HepG2 (cell line): Measurements from ENCODE around the gene TBC1D12. TPM values are rescaled to one million over a fixed set of nuclear protein-coding genes. Genes with fewer than 3 reads are reported as not detected.
A peak's percentile ranks its signal among the peaks of the same experiment; 100 is the strongest.
"Not testable (repeated sequence)": the region's sequence is repeated elsewhere in the genome, so short reads cannot be mapped to it uniquely, and the experiment has no call there.

Experiments used
- ATAC-seq: fragments of 200-7000 bp; cut with Tn5 transposase; 3 replicates; pipeline ENCODE4 v1.9.1; 2020; ENCODE audit warnings: mild to moderate bottlenecking, moderate library complexity
- BruUV-seq: library from RNA; stranded (reverse); fragments of 400-500 nt; replicated peaks from 2 replicates; lab custom pipeline; 2021; lab: Mats Ljungman, UMichigan
- CTCF ChIA-PET: fragments of 300-600 bp; formaldehyde crosslinking; extraction: SDS; loops from one replicate; lab custom pipeline; 2021; ENCODE audit warnings: low total read pairs, inconsistent platforms, low intra/inter-chr PET ratio; lab: Yijun Ruan, JAX
- POLR2A ChIA-PET: fragments of 350-600 bp; sonication (Branson Sonifier 250); formaldehyde crosslinking; loops from one replicate; lab custom pipeline; 2020; ENCODE audit warnings: antibody characterized with exemption, inconsistent platforms; lab: Yijun Ruan, JAX
- DNase-seq: peaks from one replicate; pipeline ENCODE4 v3.0.0-alpha.2; 2015; ENCODE audit warnings: low spot score
- FAIRE-seq: peaks from 3 replicates; lab custom pipeline; 2011; peaks lifted over from hg19 to GRCh38; lab: Jason Lieb, UNC
- H2AFZ ChIP-seq: one replicate; pipeline ENCODE4 v1.6.1; 2011; ENCODE audit warnings: low read length, inconsistent platforms
- H3K27ac ChIP-seq: fragments of 300-600 bp; 3 replicates; pipeline ENCODE4 v1.8.0; 2011; ENCODE audit warnings: mixed run types, mild to moderate bottlenecking, mixed read lengths, low read length, inconsistent platforms; ENCODE audit not compliant: insufficient read depth; ENCODE audit errors: extremely low read length
- H3K27me3 ChIP-seq, 2 experiments: fragments of 200-600 bp in 1 of 2; 2 replicates in 1 of 2; 3 replicates in 1 of 2; pipeline versions ENCODE4 v1.6.0 to v1.8.0; 2011; ENCODE audit warnings: low read length in 2 of 2, mild to moderate bottlenecking in 2 of 2, moderate library complexity in 2 of 2, inconsistent platforms in 1 of 2; ENCODE audit not compliant: insufficient read depth in 2 of 2, control insufficient read depth in 1 of 2
- H3K36me3 ChIP-seq, 2 experiments: fragments of 200-600 bp in 1 of 2; replicated peaks in 1 of 2; 2 replicates in 1 of 2; 3 replicates in 1 of 2; pipeline versions ENCODE4 v1.5.1 to v1.8.0; 2011; ENCODE audit warnings: low read length in 2 of 2, inconsistent platforms in 1 of 2; ENCODE audit not compliant: insufficient read depth in 2 of 2, control insufficient read depth in 1 of 2
- H3K4me1 ChIP-seq: 2 replicates; pipeline ENCODE4 v1.5.1; 2012; ENCODE audit warnings: low read length, inconsistent platforms; ENCODE audit not compliant: insufficient read depth
- H3K4me2 ChIP-seq: 2 replicates; pipeline ENCODE4 v1.6.0; 2011; ENCODE audit warnings: low read depth, low read length, inconsistent platforms
- H3K4me3 ChIP-seq, 3 experiments: fragments of 200-600 bp in 1 of 3; sonication (generic), shearing (Covaris generic) in 1 of 3; replicated peaks in 1 of 3; 2 replicates each; pipeline ENCODE4 v1.5.1; 2011 to 2016; ENCODE audit warnings: low read length in 3 of 3, inconsistent platforms in 2 of 3, low read depth in 2 of 3, mild to moderate bottlenecking in 2 of 3, control low read depth in 1 of 3, mixed read lengths in 1 of 3; ENCODE audit not compliant: insufficient read depth in 1 of 3
- H3K79me2 ChIP-seq: one replicate; pipeline ENCODE4 v1.6.1; 2011; ENCODE audit warnings: low read length, inconsistent platforms; ENCODE audit not compliant: insufficient read depth
- H3K9ac ChIP-seq: 2 replicates; pipeline ENCODE4 v1.6.0; 2011; ENCODE audit warnings: mild to moderate bottlenecking, low read depth, low read length, inconsistent platforms; ENCODE audit not compliant: insufficient read depth
- H3K9me3 ChIP-seq: 2 replicates; pipeline ENCODE4 v1.5.1; 2012; ENCODE audit warnings: mild to moderate bottlenecking, low read length
- H4K20me1 ChIP-seq: 2 replicates; pipeline ENCODE4 v1.6.0; 2011; ENCODE audit warnings: inconsistent platforms, mild to moderate bottlenecking, low read length, moderate library complexity; ENCODE audit not compliant: insufficient read depth
- ARHGAP35 ChIP-seq: sonication (generic); formaldehyde crosslinking; IDR thresholded peaks from 2 replicates; pipeline ENCODE4 v1.9.0; 2022; ENCODE audit warnings: mild to moderate bottlenecking, inconsistent platforms, moderate library complexity, missing genetic modification reagents, borderline replicate concordance
- DR1 ChIP-seq: sonication (generic); formaldehyde crosslinking; IDR thresholded peaks from 2 replicates; pipeline ENCODE4 v1.8.0; 2021; ENCODE audit warnings: mild to moderate bottlenecking, missing genetic modification reagents, inconsistent platforms
- HOXD1 ChIP-seq: sonication (generic); formaldehyde crosslinking; IDR thresholded peaks from 2 replicates; pipeline ENCODE4 v1.5.0; 2020; ENCODE audit warnings: missing genetic modification reagents
- NBN ChIP-seq: fragments of 450-650 bp; conservative IDR thresholded peaks from 2 replicates; pipeline ENCODE4 v1.6.1; 2017
- NFRKB ChIP-seq: fragments of 450-650 bp; IDR thresholded peaks from 2 replicates; pipeline ENCODE4 v1.6.1; 2017
- PRMT3 ChIP-seq: sonication (generic); formaldehyde crosslinking; IDR thresholded peaks from 2 replicates; pipeline ENCODE4 v1.8.1; 2022; ENCODE audit warnings: low read depth, mild to moderate bottlenecking, moderate library complexity, missing genetic modification reagents, borderline replicate concordance
- ZNF619 ChIP-seq: sonication (generic); formaldehyde crosslinking; IDR thresholded peaks from 2 replicates; pipeline ENCODE4 v1.4.0; 2020; ENCODE audit warnings: mild to moderate bottlenecking, missing genetic modification reagents
- ZNF782 ChIP-seq: sonication (generic); formaldehyde crosslinking; IDR thresholded peaks from 2 replicates; pipeline ENCODE4 v1.4.0; 2020; ENCODE audit warnings: missing genetic modification reagents, mild to moderate bottlenecking, borderline replicate concordance
- WGBS: methylation state at CpG from one replicate; pipeline ENCODE4 v1.1.6; 2017; ENCODE audit warnings: low lambda C conversion rate; 5-methylcytosine and 5-hydroxymethylcytosine counted together
- in situ Hi-C: cut with HindIII; loops from 2 replicates; pipeline ENCODE4 v1.10.0; 2017; ENCODE audit warnings: low pct_unique_long_range_greater_than_20kb; ENCODE audit not compliant: extremely low pct_ligation_motif_present
- intact Hi-C: fragments of 100-400 bp; cut with micrococcal nuclease; formaldehyde crosslinking; loops from one replicate; pipeline ENCODE4 v1.10.0; 2022; ENCODE audit not compliant: unreplicated experiment
- polyA plus RNA-seq, 8 experiments: library from polyadenylated mRNA; depleted of rRNA in 3 of 8; stranded (reverse) in 7 of 8; unstranded in 1 of 8; fragments of >200 nt; fragmentation: Illumina TruSeq in 4 of 8; extraction: Trizol in 4 of 8; gene quantifications; 2 replicates each; pipeline versions ENCODE4 v1.2.1 to v1.2.3, GENCODE V29; 2011 to 2016; ENCODE audit warnings: low read depth in 4 of 8, missing spikeins in 1 of 8, mixed read lengths in 1 of 8; ENCODE audit not compliant: insufficient read depth in 1 of 8
- total RNA-seq, 5 experiments: library from RNA; depleted of rRNA; stranded (reverse); fragments of >200 nt; fragmentation: Illumina TruSeq; extraction: Trizol; gene quantifications; 2 replicates each; pipeline ENCODE4 v1.2.3, GENCODE V29; 2016; ENCODE audit warnings: low read depth in 1 of 5
- TF ChIP-seq, protein P1 (sequence below): sonication (generic); formaldehyde crosslinking; conservative IDR thresholded peaks from 2 replicates; pipeline ENCODE4 v1.8.0; 2022; ENCODE audit warnings: mild to moderate bottlenecking, moderate library complexity, missing genetic modification reagents
- TF ChIP-seq, protein P2 (sequence below): sonication (generic); formaldehyde crosslinking; IDR thresholded peaks from 2 replicates; pipeline ENCODE4 v1.4.0; 2020; ENCODE audit warnings: missing genetic modification reagents, mild to moderate bottlenecking, borderline replicate concordance

TBC1D12 gene
- total and polyA plus RNA-seq, 2 of the 13 experiments (the other 11 are each of a cell fraction or from before 2014, with no cell fraction given), result 5.7 to 6.2 TPM

DNA sequence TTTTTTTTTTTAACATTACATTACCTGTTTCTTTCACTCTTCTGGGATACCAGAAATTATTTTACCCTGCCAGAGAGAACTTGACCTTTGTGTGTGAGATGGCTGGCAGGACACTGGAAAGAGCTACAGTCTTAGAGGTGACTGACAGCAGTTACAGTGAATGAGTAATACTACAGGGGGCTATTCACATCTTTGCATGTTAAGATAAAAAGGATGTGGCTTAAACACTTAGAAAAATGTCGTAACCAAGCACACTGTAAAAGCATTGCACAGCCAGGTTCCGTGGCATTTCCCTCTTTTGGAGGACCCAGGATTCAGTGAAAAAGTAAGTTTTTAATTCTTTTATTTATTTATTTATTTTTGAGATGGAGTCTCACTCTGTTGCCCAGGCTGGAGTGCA lies 18.8 kb upstream of the TBC1D12 start (continued):
- no peak for TF ChIP-seq ARHGAP35
- TF ChIP-seq ZNF619 (CRISPR knock-in tag), result no peak
- TF ChIP-seq, protein P1, sequence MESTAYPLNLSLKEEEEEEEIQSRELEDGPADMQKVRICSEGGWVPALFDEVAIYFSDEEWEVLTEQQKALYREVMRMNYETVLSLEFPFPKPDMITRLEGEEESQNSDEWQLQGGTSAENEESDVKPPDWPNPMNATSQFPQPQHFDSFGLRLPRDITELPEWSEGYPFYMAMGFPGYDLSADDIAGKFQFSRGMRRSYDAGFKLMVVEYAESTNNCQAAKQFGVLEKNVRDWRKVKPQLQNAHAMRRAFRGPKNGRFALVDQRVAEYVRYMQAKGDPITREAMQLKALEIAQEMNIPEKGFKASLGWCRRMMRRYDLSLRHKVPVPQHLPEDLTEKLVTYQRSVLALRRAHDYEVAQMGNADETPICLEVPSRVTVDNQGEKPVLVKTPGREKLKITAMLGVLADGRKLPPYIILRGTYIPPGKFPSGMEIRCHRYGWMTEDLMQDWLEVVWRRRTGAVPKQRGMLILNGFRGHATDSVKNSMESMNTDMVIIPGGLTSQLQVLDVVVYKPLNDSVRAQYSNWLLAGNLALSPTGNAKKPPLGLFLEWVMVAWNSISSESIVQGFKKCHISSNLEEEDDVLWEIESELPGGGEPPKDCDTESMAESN (CRISPR knock-in tag), result no peak
- TF ChIP-seq, protein P2, sequence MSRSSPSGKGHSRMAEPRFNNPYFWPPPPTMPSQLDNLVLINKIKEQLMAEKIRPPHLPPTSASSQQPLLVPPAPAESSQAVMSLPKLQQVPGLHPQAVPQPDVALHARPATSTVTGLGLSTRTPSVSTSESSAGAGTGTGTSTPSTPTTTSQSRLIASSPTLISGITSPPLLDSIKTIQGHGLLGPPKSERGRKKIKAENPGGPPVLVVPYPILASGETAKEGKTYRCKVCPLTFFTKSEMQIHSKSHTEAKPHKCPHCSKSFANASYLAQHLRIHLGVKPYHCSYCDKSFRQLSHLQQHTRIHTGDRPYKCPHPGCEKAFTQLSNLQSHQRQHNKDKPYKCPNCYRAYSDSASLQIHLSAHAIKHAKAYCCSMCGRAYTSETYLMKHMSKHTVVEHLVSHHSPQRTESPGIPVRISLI, result no peak
- TF ChIP-seq HOXD1 (CRISPR knock-in tag), result no peak
- TF ChIP-seq ZNF782, result no peak
- no peak for TF ChIP-seq DR1 (CRISPR knock-in tag)
- no peak for TF ChIP-seq NBN
- no peak for TF ChIP-seq NFRKB
- no peak for TF ChIP-seq PRMT3

DNA sequence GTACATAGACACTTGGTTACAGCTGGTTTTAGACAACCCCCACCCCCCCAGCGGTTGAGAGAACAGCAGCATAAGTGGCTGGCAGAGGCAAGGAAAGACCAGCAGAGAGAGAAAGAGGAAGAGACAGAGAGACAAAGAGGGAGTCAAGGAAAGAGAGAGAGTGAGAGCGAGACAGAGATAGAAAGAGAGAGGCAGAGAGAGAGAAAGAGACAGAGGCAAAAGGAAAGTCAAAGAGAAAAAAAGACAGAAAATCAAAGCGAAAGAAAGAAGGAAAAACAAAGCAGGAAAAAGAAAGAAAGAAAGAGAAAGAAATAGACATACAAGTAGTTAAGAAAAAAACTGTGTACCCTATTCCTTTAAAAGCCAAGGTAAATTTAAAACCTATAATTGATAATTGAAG lies 16.6 kb upstream of the TBC1D12 start:
- H3K9ac ChIP-seq, CTCF ChIA-PET, H3K79me2 ChIP-seq, H3K36me3 ChIP-seq, ATAC-seq, BruUV-seq, H3K27me3 ChIP-seq, H3K27ac ChIP-seq, FAIRE-seq, H3K9me3 ChIP-seq, in situ Hi-C loops, H4K20me1 ChIP-seq, intact Hi-C loops, H3K4me3 ChIP-seq, POLR2A ChIA-PET, H3K4me2 ChIP-seq, DNase-seq, H2AFZ ChIP-seq: not testable (repeated sequence)
- WGBS, result 75% methylated on average over 3 of the region's 3 CpGs
- H3K4me1 ChIP-seq, result peaks cover 11% of the 10 kb centered on the region

DNA sequence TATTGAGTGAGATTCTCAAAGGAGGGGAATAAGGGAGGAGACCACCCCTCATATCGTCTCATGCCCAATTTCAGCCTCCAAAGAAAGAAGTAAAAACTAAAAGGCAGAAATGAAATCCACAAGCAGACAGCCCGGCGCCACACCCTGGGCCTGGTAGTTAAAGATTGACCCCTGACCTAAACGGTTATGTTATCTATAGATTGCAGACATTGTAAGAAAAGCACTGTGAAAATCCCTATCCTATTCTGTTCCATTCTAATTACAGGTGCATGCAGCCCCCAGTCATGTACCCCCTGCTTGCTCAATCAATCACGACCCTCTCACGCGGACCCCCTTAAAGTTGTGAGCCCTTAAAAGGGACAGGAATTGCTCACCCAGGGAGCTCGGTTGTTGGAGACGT lies 10.2 kb upstream of the TBC1D12 start:
- CTCF ChIA-PET, H3K27me3 ChIP-seq, BruUV-seq, in situ Hi-C loops, H2AFZ ChIP-seq, H3K4me3 ChIP-seq, H3K4me1 ChIP-seq, H3K9ac ChIP-seq, H3K27ac ChIP-seq, H4K20me1 ChIP-seq, H3K79me2 ChIP-seq, ATAC-seq, H3K9me3 ChIP-seq, H3K36me3 ChIP-seq, FAIRE-seq, intact Hi-C loops, DNase-seq: not testable (repeated sequence)
- 30% methylated on average over 9 of the region's 9 CpGs for WGBS
- H3K4me2 ChIP-seq, result peak overlapping the region; percentile 12; the same call in 1 of the 2 replicates
- POLR2A ChIA-PET, result interaction anchor here (1.3 kb wide), 1 partner anchor 10 kb away, joined by 3 read pairs; the partner anchor contains the start of gene TBC1D12
